ENCODE results near the gene GPR17. TPM values are rescaled to one million over a fixed set of nuclear protein-coding genes. Genes with fewer than 3 reads are reported as not detected.
A peak's percentile ranks its signal among the peaks of the same experiment; 100 is the strongest.

Gene GPR17
- total RNA-seq, 2 donors from 2014 or later = 0.24 TPM; not detected in 1

DNA sequence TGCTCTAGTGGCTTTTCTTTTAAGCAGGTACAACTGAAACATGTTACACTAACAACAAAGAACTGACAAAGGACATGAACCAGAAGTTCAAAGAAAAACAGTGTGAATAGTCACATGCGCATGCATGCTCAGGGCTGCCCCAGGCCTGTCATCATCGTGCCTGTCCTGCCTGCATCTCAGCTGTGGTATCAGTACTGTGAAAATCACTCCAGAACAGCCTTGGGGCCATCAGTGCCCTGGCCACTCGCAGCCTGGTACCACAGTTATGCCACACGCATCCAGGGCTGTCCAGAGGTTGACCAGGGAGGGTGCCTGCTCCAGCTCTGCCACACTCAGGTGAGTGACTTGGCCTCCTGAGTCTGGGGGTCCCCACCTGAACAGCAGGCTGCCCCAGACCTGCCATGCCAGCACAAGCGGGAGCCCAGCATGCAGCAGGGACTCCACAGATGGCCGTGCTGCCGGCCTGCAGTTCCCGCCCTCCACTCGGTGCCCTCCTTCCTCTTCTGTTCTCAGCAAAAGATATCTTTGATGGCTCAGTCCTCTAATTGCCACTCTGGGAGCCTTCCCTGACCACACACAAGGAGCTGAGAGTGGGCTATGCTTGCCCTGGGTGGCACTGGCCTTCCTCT lies 17.1 kb downstream of the GPR17 start:
- Mint-ChIP-seq H3K4me1 (peaks cover 20% of the 10 kb centered on the region), H3K9me3 (peaks cover 4% of the 10 kb centered on the region), H3K4me3 (peak overlapping the region; percentile 51), H3K27ac (no peak overlapping the region), H3K27me3 (ENCODE audit: insufficient read depth) (peaks cover 37% of the 10 kb centered on the region), H3K36me3 (ENCODE audit: low read depth) (peaks cover 4% of the 10 kb centered on the region)
- Histone ChIP-seq H3K9me3 (ENCODE audit: control insufficient read depth, low read length) (peaks cover 6% of the 10 kb centered on the region), H3K36me3 (ENCODE audit: control insufficient read depth, insufficient read depth, low read length) (peaks cover 5% of the 10 kb centered on the region), H3K4me3 (ENCODE audit: low read length) (no peak overlapping the region), H3K9ac (ENCODE audit: extremely low read depth, low read length, poor library complexity, severe bottlenecking) (no peak overlapping the region), H3K27me3 (ENCODE audit: control insufficient read depth, insufficient read depth, low read length, poor library complexity, severe bottlenecking) (peaks cover 17% of the 10 kb centered on the region), H3K4me1 (ENCODE audit: control insufficient read depth, insufficient read depth, low read length) (peaks cover 6% of the 10 kb centered on the region), H3K27ac (ENCODE audit: low read depth, low read length) (no peak overlapping the region)
- WGBS, 2 experiments (ENCODE audit: insufficient coverage in 1 of 2, insufficient read length in 1 of 2) = 88 to 91% methylated on average over 9 of the region's 9 CpGs
- peak; percentile 53 for DNase-seq
- TF ChIP-seq, protein P1, sequence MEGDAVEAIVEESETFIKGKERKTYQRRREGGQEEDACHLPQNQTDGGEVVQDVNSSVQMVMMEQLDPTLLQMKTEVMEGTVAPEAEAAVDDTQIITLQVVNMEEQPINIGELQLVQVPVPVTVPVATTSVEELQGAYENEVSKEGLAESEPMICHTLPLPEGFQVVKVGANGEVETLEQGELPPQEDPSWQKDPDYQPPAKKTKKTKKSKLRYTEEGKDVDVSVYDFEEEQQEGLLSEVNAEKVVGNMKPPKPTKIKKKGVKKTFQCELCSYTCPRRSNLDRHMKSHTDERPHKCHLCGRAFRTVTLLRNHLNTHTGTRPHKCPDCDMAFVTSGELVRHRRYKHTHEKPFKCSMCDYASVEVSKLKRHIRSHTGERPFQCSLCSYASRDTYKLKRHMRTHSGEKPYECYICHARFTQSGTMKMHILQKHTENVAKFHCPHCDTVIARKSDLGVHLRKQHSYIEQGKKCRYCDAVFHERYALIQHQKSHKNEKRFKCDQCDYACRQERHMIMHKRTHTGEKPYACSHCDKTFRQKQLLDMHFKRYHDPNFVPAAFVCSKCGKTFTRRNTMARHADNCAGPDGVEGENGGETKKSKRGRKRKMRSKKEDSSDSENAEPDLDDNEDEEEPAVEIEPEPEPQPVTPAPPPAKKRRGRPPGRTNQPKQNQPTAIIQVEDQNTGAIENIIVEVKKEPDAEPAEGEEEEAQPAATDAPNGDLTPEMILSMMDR (conservative IDR thresholded peaks at IDR 0.05) = no peak

DNA sequence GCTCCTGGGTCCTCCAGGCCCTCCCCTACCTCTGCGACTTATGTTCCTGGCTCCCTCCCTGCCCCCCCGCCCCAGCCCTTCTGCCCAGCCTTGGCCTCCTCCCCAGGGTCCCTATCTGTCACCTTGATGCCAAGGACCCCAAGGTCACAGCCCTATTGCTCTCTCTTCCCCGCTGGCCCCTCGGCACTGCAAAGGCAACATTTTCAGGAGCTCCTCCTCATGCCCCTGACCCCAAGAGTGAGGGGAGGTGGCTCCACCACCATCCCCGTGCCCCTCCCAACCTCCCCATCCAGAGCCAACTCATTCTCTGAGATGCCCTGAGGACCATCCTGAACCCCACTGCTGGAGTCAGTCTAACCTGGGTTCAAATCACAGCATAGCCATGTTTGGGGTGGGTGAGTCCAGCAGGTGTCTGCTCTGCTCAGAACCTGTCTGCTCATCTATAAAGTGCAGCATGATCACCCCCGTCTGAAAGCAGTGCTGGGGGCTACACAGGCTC lies 17.7 kb downstream of the GPR17 start:
- WGBS, 2 experiments (ENCODE audit: insufficient coverage in 1 of 2, insufficient read length in 1 of 2) = 85 to 100% methylated on average over 1 to 6 of the region's 6 CpGs
- peaks cover 37% of the 10 kb centered on the region for H3K27me3 Mint-ChIP-seq (ENCODE audit: insufficient read depth)
- TF ChIP-seq, protein P1 (conservative IDR thresholded peaks at IDR 0.05) = no peak
- Histone ChIP-seq H3K4me1 (ENCODE audit: control insufficient read depth, insufficient read depth, low read length) (peaks cover 6% of the 10 kb centered on the region), H3K4me3 (ENCODE audit: low read length) (no peak overlapping the region), H3K9ac (ENCODE audit: extremely low read depth, low read length, poor library complexity, severe bottlenecking) (no peak overlapping the region), H3K27ac (ENCODE audit: low read depth, low read length) (no peak overlapping the region), H3K27me3 (ENCODE audit: control insufficient read depth, insufficient read depth, low read length, poor library complexity, severe bottlenecking) (peaks cover 17% of the 10 kb centered on the region), H3K9me3 (ENCODE audit: control insufficient read depth, low read length) (peaks cover 6% of the 10 kb centered on the region), H3K36me3 (ENCODE audit: control insufficient read depth, insufficient read depth, low read length) (peaks cover 5% of the 10 kb centered on the region)
- H3K4me3 Mint-ChIP-seq = peak overlapping the region; percentile 51
- DNase-seq = peak; percentile 47
- peaks cover 4% of the 10 kb centered on the region for H3K36me3 Mint-ChIP-seq (ENCODE audit: low read depth)
- H3K9me3 Mint-ChIP-seq = peaks cover 4% of the 10 kb centered on the region
- no peak overlapping the region for H3K27ac Mint-ChIP-seq
- peaks cover 20% of the 10 kb centered on the region for H3K4me1 Mint-ChIP-seq

DNA sequence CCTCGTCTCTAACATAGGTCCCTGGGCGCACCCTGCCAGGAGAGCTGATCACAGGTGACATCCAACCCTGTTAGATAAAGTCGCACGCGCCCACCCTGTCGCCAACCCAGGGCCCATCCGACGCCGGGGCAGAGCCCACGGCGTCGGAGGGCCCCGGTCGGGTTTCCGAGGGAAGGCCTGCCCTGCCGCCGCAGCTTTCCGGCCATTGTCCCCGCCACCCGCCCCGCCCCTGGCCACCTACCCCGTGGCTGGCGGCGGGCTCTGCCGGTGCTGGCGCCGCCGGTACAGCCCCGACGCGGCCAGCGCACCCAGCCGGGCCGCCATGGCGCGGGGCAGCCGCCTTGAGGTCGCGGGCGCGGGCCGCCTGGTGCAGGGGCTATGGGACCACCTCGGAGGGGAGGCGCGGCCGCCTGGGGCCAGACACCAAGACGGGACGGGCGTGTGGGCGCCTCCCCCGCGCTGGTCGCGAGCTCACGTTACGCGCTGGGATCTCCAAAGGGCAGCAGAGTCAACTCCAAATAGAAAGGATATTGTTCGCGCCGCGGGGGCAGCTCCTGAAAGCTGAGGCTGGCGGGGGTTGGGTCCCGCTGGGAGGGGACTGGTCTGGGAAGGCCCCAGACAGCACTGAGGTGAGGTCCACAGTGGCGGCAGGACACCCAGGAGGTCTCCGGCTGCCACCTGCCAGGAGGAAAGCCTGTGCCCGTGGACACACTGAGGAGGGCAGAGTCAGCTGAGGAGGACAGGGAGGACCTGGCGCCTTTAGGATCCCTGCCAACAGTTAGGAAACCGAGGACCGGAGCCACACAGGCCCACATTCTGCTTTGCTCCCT lies 18.3 kb downstream of the GPR17 start:
- Mint-ChIP-seq H3K27me3 (ENCODE audit: insufficient read depth) (peaks cover 41% of the 10 kb centered on the region), H3K9me3 (peaks cover 4% of the 10 kb centered on the region)
- peak; percentile 77 for DNase-seq

More for the DNA sequence above, 18.3 kb downstream of the GPR17 start:
- WGBS, 2 experiments (ENCODE audit: insufficient coverage in 1 of 2, insufficient read length in 1 of 2) = 35 to 36% methylated on average over 25 to 69 of the region's 69 CpGs
- peak overlapping the region; percentile 51 for H3K4me3 Mint-ChIP-seq
- Histone ChIP-seq H3K4me3 (ENCODE audit: low read length) (no peak overlapping the region), H3K9ac (ENCODE audit: extremely low read depth, low read length, poor library complexity, severe bottlenecking) (no peak overlapping the region), H3K27ac (ENCODE audit: low read depth, low read length) (no peak overlapping the region), H3K36me3 (ENCODE audit: control insufficient read depth, insufficient read depth, low read length) (peaks cover 5% of the 10 kb centered on the region), H3K9me3 (ENCODE audit: control insufficient read depth, low read length) (peaks cover 6% of the 10 kb centered on the region), H3K27me3 (ENCODE audit: control insufficient read depth, insufficient read depth, low read length, poor library complexity, severe bottlenecking) (peaks cover 17% of the 10 kb centered on the region), H3K4me1 (ENCODE audit: control insufficient read depth, insufficient read depth, low read length) (peaks cover 6% of the 10 kb centered on the region)
- H3K4me1 Mint-ChIP-seq = peaks cover 20% of the 10 kb centered on the region
- TF ChIP-seq, protein P1 (conservative IDR thresholded peaks at IDR 0.05) = no peak
- no peak overlapping the region for H3K27ac Mint-ChIP-seq
- H3K36me3 Mint-ChIP-seq (ENCODE audit: low read depth) = peaks cover 4% of the 10 kb centered on the region

Data from endodermal cell (in vitro differentiated cells).